GM10847 (cell line): ENCODE data around the gene PRSS38.

Experiments
- POLR2A ChIP-seq: IDR thresholded peaks from 2 replicates; pipeline ENCODE4 v1.6.1; 2011; ENCODE audit not compliant: insufficient read length; ENCODE audit errors: extremely low read depth

PRSS38 gene

DNA sequence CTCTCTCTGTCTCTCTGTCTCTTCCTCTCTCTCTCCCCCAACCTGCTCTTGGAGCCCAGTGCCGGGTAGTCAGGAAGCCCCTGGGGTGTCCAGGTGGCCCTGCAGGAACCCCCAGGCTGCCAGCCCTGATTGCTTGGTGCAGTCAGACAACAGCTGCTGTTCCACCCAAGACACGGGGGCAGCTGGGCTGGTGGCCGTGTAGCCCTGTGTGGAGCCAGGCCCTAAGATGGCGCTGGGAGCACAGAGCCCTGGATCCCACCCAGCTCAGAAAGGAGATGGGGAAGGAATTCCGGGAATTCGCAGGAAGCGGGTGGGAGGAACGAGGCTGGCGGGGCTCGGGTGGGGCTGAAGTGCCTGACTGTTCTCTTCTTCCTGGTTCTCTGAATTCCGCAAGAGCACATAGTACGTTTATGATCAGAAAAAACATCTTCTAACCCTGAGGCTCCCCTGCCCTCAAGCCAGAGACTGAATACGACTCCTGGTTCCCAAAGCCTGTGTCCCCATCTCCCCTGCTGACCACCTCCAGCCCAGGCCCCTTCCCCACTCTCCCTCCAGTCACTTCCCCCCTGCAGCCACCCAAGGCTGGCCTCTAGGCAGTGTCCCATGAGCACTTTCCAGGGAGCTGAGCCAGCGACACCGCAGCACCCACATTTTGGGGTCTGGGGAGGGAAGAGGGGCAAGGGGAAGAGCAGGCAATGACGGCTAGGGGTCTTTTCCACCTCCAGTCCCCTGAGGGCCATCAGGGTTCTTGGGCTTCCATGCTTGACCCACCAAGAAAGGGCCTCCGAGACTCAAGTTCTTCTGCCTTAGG, 77.2 kb downstream of the PRSS38 start:
- TF ChIP-seq POLR2A = no peak

DNA sequence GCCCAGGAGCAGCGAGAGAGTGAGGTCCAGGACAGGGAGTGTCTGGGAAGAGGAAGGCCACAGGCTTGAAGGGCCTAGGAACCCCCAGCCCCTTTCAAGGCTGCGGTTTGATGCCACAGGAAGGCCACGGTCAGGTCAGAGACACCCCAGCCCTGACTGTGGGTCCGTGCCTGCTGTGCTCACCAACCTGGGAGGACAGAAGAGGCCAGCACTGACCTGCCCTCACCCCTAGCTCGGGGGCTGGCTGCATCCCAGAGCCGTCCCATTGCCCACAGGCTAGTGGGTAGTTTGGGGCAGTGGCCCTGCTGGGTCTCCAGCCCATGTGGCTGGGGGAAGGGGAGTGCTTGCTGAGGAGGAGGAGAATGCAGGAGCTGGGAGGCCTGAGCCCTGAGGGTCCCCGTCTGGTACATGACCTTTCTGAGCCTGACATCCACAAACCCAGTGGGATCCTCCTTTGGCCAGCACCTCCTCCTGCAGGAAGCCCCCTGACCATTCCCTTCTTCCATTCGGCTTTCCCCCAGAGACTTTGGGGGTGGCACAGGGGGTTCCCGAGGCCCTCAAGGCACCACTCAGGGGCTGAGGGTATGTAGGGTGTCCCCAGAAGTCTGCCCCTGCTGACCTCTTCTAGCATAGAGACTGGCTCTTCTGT, 77.9 kb downstream of the PRSS38 start:
- TF ChIP-seq POLR2A = no peak

- TF ChIP-seq POLR2A = no peak
Measured at GRCh38 chr1:227893949-227894721, 78.7 kb downstream of the PRSS38 start.

DNA sequence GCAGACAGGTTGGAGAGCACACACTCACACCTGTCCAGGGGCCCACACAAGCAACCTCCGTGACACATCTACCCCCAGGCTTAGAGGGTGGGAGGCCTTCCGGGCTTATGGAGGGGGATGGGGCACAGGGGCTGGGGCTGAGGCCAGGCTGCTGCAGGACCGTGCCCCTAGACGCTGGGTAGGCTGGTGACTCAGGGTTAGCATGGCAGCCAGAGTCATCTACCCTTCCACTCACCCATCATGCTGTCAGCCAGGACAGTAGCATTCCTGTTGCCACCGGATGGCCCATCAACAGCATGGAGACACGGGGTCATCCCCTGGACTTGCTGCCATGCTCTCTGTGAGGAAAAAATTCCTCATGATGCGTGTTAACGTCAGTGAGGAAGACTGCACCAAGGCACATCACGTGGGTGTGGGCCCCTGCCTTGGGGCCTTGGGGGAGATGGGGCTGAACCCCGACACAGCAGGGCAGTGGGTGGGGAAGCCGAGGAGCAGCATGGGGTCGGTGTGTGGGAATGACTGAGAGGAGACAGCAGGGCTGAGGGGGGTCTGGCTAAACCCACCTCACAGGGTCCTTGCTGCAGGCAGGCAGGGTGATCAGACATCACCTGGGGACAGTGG, 79.5 kb downstream of the PRSS38 start:
- no peak for TF ChIP-seq POLR2A
